Keratinocyte (primary cell): ENCODE measurements around the gene CACNG4. TPM values are rescaled to one million over a fixed set of nuclear protein-coding genes. Genes with fewer than 3 reads are reported as not detected.

Experiments used
- DNase-seq: peaks from one replicate; pipeline ENCODE4 v3.0.0-alpha.2; 2011; ENCODE audit warnings: low read depth, missing footprints, low spot score
- FAIRE-seq: peaks from 2 replicates; lab custom pipeline; 2011; peaks lifted over from hg19 to GRCh38; lab: Jason Lieb, UNC
- H2AFZ ChIP-seq: 2 replicates; pipeline ENCODE4 v1.6.0; 2012; ENCODE audit warnings: low read length, control low read depth, inconsistent platforms; ENCODE audit not compliant: control insufficient read depth
- H3K27ac ChIP-seq: 2 replicates; pipeline ENCODE4 v1.5.1; 2011; ENCODE audit warnings: low read length; ENCODE audit not compliant: control insufficient read depth, insufficient read depth
- H3K27me3 ChIP-seq: 3 replicates; pipeline ENCODE4 v1.6.0; 2011; ENCODE audit warnings: low read length; ENCODE audit not compliant: control insufficient read depth, insufficient read depth; ENCODE audit errors: extremely low read depth
- H3K36me3 ChIP-seq, 2 experiments: 2 replicates in 1 of 2; 3 replicates in 1 of 2; pipeline ENCODE4 v1.5.1; 2011; ENCODE audit warnings: low read length in 2 of 2, mild to moderate bottlenecking in 1 of 2; ENCODE audit not compliant: control insufficient read depth in 2 of 2, insufficient read depth in 2 of 2; ENCODE audit errors: extremely low read depth in 1 of 2
- H3K4me1 ChIP-seq: 3 replicates; pipeline ENCODE4 v1.5.1; 2011; ENCODE audit warnings: low read length; ENCODE audit not compliant: control insufficient read depth, insufficient read depth; ENCODE audit errors: extremely low read depth
- H3K4me2 ChIP-seq: 3 replicates; pipeline ENCODE4 v1.6.0; 2011; ENCODE audit warnings: low read depth, low read length; ENCODE audit not compliant: control insufficient read depth, insufficient read depth; ENCODE audit errors: extremely low read depth
- H3K4me3 ChIP-seq, 3 experiments: fragments of 200-600 bp in 1 of 3; sonication (generic) in 1 of 3; 2 replicates in 2 of 3; 3 replicates in 1 of 3; pipeline ENCODE4 v1.5.1; 2011 to 2016; ENCODE audit warnings: low read length in 3 of 3, mild to moderate bottlenecking in 3 of 3, control low read depth in 2 of 3, inconsistent platforms in 1 of 3, low read depth in 1 of 3, mixed read lengths in 1 of 3, mixed run types in 1 of 3, moderate library complexity in 1 of 3; ENCODE audit not compliant: control insufficient read depth in 2 of 3, insufficient read depth in 2 of 3; ENCODE audit errors: extremely low read depth in 1 of 3
- H3K79me2 ChIP-seq: 2 replicates; pipeline ENCODE4 v1.6.0; 2012; ENCODE audit warnings: low read length; ENCODE audit not compliant: control insufficient read depth, insufficient read depth
- H3K9ac ChIP-seq: 3 replicates; pipeline ENCODE4 v1.6.0; 2011; ENCODE audit warnings: low read length; ENCODE audit not compliant: control insufficient read depth, insufficient read depth; ENCODE audit errors: extremely low read depth
- H3K9me1 ChIP-seq: 3 replicates; pipeline ENCODE4 v1.6.0; 2011; ENCODE audit warnings: low read length; ENCODE audit not compliant: control insufficient read depth, insufficient read depth; ENCODE audit errors: extremely low read depth
- H3K9me3 ChIP-seq: 2 replicates; pipeline ENCODE4 v1.5.1; 2012; ENCODE audit warnings: low read depth, low read length; ENCODE audit not compliant: control insufficient read depth
- H4K20me1 ChIP-seq: 3 replicates; pipeline ENCODE4 v1.6.0; 2011; ENCODE audit warnings: low read length; ENCODE audit not compliant: control insufficient read depth, insufficient read depth; ENCODE audit errors: extremely low read depth
- EZH2 ChIP-seq: IDR thresholded peaks from one replicate; pipeline ENCODE4 v1.6.1; 2012; ENCODE audit warnings: inconsistent platforms, mild to moderate bottlenecking, low read length, moderate library complexity
- dilution Hi-C: fragments of 300-500 bp; cut with MboI; formaldehyde crosslinking; loops from one replicate; pipeline ENCODE4 v1.7.0; 2020; ENCODE audit warnings: low sequenced_read_pairs; ENCODE audit not compliant: extremely low pct_ligation_motif_present
- polyA minus RNA-seq, 3 experiments: library from RNA; depleted of rRNA, polyadenylated mRNA; stranded (reverse); fragments of >200 nt; gene quantifications; 1 replicate in 1 of 3; 2 replicates in 1 of 3; 3 replicates in 1 of 3; pipeline ENCODE4 v1.2.3, GENCODE V29; 2011
- polyA plus RNA-seq, 5 experiments: library from polyadenylated mRNA; depleted of rRNA in 3 of 5; stranded (reverse) in 3 of 5; stranded (forward) in 1 of 5; unstranded in 1 of 5; fragments of >200 nt; gene quantifications; 1 replicate in 1 of 5; 2 replicates in 3 of 5; 3 replicates in 1 of 5; pipeline versions ENCODE4 v1.2.1 to v1.2.3, GENCODE V29; 2011 to 2012; ENCODE audit warnings: missing spikeins in 2 of 5, low read depth in 1 of 5, low replicate concordance in 1 of 5
- TF ChIP-seq, protein P1 (sequence below), 3 experiments: IDR thresholded peaks in 1 of 3; conservative IDR thresholded peaks in 1 of 3; optimal IDR thresholded peaks in 1 of 3; 2 replicates in 2 of 3; 3 replicates in 1 of 3; pipeline versions ENCODE3 to v1.5.1; 2011; ENCODE audit warnings: low read length in 3 of 3, mild to moderate bottlenecking in 3 of 3, moderate library complexity in 2 of 3, control low read depth in 1 of 3, inconsistent platforms in 1 of 3; ENCODE audit not compliant: insufficient read depth in 2 of 3; ENCODE audit errors: extremely low read depth in 1 of 3

CACNG4 gene
- polyA plus RNA-seq (0.01 to 0.03 TPM in 2 of 3 replicates, not detected in the other), polyA minus RNA-seq (0.13 TPM in 1 of 3 replicates, not detected in the others)
- 0.17 TPM for polyA plus RNA-seq (2011; ENCODE audit: low read depth)
- 0.06 and 0.12 TPM in 2 replicates for polyA plus RNA-seq (2011; cell fraction: cytosol; rRNA removed)
- polyA plus RNA-seq (2011; cell fraction: nucleus; rRNA removed): 0.08 and 0.10 TPM in 2 replicates
- polyA plus RNA-seq (2012; ENCODE audit: low replicate concordance): 0.10 TPM in 1 of 2 replicates, not detected in the other
- polyA minus RNA-seq (2011; cell fraction: cytosol; rRNA and poly(A)+ RNA removed): not detected
- polyA minus RNA-seq (2011; cell fraction: nucleus; rRNA and poly(A)+ RNA removed): 0.11 TPM in 1 of 2 replicates, not detected in the other

DNA sequence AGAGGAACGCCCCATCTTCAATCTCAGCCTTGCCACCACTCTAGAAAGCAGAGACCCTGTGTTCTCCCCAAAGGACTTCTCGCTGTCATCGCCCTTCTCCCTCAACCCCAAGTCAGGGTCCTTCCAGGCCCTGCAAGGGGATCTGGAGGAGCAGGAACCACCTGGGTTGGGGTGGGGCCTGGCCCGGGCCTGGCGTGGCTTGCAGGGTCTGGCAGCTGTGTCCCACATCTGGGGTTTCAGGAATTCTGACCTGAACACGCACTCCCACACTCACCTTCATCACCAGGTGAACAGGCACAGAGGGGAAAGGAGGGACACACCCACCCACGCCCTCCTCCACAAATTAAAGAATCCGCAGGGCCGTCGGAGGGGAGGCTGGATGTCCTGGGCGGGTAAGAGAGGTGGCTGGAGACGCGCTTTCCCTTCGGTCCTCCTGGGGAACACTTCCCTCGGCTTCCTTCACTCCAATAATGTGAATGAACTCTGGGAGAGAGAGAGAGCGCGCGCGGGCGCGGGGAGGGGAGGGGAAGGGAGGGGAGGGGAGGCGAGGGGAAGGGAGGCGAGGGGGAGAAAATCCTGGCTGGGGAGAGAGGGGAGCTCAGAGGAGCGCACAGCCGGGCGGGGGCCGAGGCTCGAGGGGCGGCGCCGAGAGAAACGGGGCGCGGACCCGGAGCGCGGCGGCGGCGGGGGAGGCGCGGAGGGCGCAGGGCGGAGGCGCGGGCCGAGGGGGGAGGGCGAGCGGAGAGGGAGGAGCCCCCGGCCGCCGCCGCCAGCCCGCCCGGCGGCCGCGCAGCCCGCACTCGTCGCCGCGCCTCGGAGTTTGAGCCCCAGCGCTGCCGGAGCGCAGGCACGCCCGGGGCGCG, at the start of gene CACNG4:
CACNG4 (plus strand) TSS at position 799 of the 863 bp plus-strand sequence. CDS start 205 bp downstream, outside the sequence.
- Histone ChIP-seq H3K79me2 (no peaks in the 10 kb centered on the region), H3K9me1 (no peaks in the 10 kb centered on the region), H3K9ac (no peak within 1 kb of the TSS), H3K4me2 (peak within 1 kb of the TSS; percentile 60), H3K27ac (no peak within 1 kb of the TSS), H3K36me3 (no peaks in the 10 kb centered on the region), H4K20me1 (peaks cover 3% of the 10 kb centered on the region), H3K4me3 (peak within 1 kb of the TSS; percentile 20 to 49 (median 27)), H3K27me3 (peaks cover 61% of the 10 kb centered on the region), H3K9me3 (no peaks in the 10 kb centered on the region), H2AFZ (no peak within 1 kb of the TSS), H3K4me1 (peaks cover 10% of the 10 kb centered on the region)
- DNase-seq: no peak
- no peak for FAIRE-seq
- peak; percentile 84 for TF ChIP-seq EZH2
- TF ChIP-seq, protein P1, sequence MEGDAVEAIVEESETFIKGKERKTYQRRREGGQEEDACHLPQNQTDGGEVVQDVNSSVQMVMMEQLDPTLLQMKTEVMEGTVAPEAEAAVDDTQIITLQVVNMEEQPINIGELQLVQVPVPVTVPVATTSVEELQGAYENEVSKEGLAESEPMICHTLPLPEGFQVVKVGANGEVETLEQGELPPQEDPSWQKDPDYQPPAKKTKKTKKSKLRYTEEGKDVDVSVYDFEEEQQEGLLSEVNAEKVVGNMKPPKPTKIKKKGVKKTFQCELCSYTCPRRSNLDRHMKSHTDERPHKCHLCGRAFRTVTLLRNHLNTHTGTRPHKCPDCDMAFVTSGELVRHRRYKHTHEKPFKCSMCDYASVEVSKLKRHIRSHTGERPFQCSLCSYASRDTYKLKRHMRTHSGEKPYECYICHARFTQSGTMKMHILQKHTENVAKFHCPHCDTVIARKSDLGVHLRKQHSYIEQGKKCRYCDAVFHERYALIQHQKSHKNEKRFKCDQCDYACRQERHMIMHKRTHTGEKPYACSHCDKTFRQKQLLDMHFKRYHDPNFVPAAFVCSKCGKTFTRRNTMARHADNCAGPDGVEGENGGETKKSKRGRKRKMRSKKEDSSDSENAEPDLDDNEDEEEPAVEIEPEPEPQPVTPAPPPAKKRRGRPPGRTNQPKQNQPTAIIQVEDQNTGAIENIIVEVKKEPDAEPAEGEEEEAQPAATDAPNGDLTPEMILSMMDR (optimal IDR thresholded peaks at IDR 0.05 in 1 of 3, IDR thresholded peaks at IDR 0.05 in 1 of 3, conservative IDR thresholded peaks at IDR 0.05 in 1 of 3; ENCODE audit: extremely low read depth in 1 of 3, insufficient read depth in 2 of 3, low read length in 3 of 3): no peak
- dilution Hi-C loops: no loop called here

DNA sequence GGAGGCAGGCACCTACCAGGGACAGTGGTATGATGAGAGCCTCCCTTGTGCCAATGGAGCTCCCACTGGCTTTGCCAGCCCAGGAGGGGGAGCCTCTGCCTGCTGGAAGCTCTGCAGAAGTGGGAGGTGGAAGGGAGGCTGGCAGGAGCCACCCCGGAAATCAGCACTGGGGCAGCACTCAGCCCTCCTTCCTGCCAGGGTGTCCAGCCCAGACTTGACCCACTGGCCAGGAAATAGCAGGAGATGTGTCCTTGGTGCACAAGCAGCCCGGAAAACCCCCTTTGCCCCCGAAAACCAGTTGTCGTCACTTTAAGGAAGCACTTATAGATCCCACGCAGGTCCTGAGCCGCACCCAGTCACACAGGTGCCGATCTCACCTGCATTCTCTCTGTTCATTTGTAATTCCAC, 49.3 kb upstream of the CACNG4 start:
- Histone ChIP-seq H3K36me3 (no peaks in the 10 kb centered on the region), H3K9me3 (no peaks in the 10 kb centered on the region), H2AFZ (peak overlapping the region; percentile 88), H3K79me2 (no peaks in the 10 kb centered on the region), H3K4me2 (peak overlapping the region; percentile 69), H3K27ac (no peak overlapping the region), H3K9me1 (no peaks in the 10 kb centered on the region), H4K20me1 (no peaks in the 10 kb centered on the region), H3K27me3 (peaks cover 2% of the 10 kb centered on the region), H3K9ac (no peak overlapping the region), H3K4me1 (peaks cover 8% of the 10 kb centered on the region), H3K4me3 (peak overlapping the region in 2 of 3 experiments; percentile 8 to 23)
- TF ChIP-seq EZH2: no peak
- TF ChIP-seq, protein P1 (optimal IDR thresholded peaks at IDR 0.05 in 1 of 3, IDR thresholded peaks at IDR 0.05 in 1 of 3, conservative IDR thresholded peaks at IDR 0.05 in 1 of 3; ENCODE audit: extremely low read depth in 1 of 3, insufficient read depth in 2 of 3, low read length in 3 of 3): peak; percentile 71 to 86 (median 85)
- FAIRE-seq (no peak), DNase-seq (no peak)
- dilution Hi-C loops: no loop called here
